GM21737 (cell line): ENCODE results near the gene CLEC6A.
"Not testable (repeated sequence)": the region's sequence is repeated elsewhere in the genome, so short reads cannot be mapped to it uniquely, and the experiment has no call there.

Source experiments
- ATAC-seq: cut with Tn5 transposase; IDR thresholded peaks from one replicate; pipeline ENCODE4 v1.9.1; 2021; ENCODE audit warnings: mild to moderate bottlenecking, moderate library complexity; ENCODE audit not compliant: unreplicated experiment

CLEC6A gene

GRCh38 chr12:8455727-8456360 lies at the start of gene CLEC6A:
TSS of gene CLEC6A (plus strand) at chr12:8455962. CDS start at chr12:8456112, 150 bp downstream.
- no peak for ATAC-seq

DNA sequence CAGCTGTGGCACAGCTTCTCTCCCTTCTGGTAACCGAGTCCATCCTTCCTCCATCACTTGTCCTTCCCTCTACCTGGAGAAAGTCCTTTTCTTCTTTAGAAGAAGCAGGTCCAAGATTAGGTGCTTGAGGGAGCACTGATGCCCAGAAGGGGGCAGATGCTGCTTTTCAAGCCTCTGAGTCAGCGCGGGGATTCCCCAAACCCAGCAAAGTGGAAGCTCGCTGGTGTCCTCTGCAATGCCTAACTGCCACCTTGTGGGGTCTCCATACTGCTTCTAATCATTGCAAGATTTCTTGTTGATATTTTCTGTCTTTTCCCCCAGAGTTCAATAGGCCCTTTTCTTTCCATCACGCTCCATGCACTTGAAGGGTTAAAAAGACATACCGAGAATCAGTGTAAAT lies 36.2 kb upstream of the CLEC6A start:
- ATAC-seq = not testable (repeated sequence)

DNA sequence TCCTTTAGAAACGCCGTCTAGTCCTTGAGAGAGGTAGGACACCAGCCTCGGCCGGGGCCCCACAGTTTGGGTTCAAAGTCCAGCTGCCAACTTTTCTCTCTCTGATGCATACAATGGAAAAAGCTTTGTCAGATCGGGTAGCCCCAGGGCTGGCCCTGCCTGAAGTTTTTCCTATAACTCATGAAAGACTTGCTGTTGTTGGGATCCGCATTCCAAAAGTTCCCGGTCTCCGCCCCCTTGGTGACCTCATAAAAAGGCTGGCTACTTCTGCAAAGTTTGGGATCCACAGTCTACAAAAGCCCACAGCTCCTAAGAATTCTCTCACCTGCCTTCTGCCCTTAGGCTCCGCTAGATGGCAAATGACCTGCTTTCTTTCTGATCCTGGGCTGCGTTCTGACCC lies 35.3 kb upstream of the CLEC6A start:
- no peak for ATAC-seq

GRCh38 chr12:8444536-8445278 lies 11.1 kb upstream of the CLEC6A start:
- not testable (repeated sequence) for ATAC-seq

DNA sequence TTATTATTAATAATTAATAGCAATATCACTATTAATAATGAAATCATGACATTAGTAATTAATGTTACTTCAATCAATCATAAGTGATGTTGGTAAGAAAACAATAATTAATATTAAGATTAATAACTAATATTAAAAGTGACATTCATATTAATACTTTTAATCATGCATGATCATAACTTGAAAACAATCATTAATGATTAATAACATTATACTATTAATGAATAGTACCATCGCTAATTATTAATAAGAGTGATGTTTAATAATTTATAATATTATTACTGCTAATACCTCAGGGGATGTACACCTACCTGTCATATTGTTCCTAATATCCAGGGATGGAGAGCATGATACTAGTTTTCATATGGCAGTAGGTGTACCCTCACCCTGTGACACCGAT lies 10.0 kb upstream of the CLEC6A start:
- no peak for ATAC-seq

DNA sequence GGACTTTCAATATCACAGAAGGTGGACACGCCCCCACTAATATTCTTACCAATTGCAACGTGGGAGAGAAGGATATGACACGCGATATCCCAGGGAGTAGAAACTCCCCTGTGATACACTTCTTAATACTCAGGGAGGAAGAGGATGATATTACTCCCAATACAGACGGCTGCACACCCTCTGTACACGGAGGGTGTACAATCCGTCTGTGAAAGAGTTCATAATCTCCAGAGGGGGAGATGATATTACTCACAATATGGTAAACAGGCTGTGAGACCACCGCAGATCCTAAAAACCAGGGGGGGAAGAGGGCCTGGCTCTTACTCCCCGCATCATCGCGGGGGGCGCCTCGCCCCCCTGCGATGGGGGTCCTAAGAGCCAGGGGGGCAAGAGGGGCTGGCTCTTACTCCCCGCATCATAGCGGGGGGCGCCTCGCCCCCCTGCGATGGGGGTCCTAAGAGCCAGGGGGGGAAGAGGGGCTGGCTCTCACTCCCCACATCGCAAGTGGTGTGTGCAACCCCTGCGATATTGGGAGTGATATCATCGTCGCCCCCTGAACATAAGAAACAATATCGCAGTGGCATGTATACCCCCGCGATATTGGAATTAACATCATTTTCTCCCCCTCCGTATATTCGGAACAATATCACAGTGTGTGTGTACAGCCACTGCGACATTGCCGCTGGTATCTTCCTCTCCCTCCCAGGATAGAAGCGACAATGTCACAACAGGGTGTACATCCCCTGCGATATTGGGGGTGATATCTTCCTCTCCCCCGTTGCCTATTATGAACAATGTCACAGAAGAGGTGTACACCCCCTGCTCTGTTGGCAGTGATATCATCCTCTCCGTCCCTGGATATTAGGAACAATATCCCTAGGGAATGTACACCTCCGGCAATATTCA lies 8.9 kb upstream of the CLEC6A start:
- no peak for ATAC-seq

DNA sequence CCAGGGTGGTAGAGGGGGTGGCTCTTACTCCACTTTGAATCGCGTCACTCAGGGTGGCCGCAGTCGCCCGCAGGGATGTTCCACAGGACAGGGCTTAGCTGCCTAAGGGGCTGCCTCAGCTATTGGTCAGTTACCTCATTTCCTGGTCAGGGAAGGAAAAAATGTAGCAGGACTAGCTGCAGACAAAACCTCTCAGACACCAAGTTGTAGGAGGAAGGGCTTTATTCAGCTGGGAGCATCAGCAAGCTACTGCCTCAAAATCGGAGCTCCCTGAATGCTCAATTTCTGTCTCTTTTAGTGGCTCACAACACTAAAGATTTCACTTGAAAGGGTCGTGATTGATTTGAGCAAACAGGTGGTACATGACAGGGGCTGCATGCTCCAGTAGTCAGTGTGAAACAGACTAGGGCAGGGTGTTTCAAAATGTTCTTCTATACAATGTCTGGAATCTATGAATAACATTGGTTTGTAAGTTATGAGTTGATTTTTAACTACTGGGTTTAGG lies 6.4 kb upstream of the CLEC6A start:
- ATAC-seq = no peak

GRCh38 chr12:8452036-8452435 lies 3.7 kb upstream of the CLEC6A start:
- ATAC-seq = no peak

GRCh38 chr12:8453021-8453513 lies 2.7 kb upstream of the CLEC6A start:
- no peak for ATAC-seq

DNA sequence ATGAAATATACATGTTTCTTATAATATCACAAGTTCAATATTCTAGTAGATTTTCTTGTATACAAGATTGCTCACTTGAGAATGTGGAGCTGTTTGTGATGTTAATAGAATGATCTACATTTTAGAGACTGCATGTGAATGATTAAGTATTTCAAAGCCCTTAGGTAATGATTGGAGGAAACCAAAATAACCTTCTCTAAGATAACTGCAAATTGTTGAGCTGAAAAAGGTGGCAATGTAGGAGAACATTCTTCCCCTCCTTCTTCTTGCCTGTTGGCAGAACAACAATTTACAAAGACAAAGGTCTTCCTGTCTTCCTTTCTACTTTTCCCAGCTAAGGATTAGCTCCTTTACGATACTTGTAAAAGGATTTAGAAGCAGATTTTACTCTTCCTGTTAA lies 2.0 kb upstream of the CLEC6A start:
- ATAC-seq = no peak

GRCh38 chr12:8455271-8455670 lies 491 bp upstream of the CLEC6A start:
- no peak for ATAC-seq

DNA sequence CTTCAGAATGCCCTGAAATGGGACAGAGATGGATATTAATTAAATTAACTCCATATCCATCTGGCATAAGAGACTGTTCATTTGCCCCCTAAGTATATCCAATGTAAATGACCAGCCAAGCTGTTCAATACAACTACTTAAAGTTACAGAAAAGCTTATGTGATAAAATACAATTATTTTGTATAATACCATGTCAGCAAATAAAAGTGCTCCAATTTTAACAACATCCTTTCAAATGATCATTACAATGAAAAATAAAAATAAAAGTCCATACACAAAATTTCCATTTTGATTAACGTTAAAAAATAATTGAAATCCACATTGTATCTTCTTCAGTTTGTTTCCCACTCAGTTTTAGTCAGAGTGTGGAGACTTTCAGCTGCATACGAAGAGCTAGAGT lies 5.7 kb downstream of the CLEC6A start:
- ATAC-seq = no peak

DNA sequence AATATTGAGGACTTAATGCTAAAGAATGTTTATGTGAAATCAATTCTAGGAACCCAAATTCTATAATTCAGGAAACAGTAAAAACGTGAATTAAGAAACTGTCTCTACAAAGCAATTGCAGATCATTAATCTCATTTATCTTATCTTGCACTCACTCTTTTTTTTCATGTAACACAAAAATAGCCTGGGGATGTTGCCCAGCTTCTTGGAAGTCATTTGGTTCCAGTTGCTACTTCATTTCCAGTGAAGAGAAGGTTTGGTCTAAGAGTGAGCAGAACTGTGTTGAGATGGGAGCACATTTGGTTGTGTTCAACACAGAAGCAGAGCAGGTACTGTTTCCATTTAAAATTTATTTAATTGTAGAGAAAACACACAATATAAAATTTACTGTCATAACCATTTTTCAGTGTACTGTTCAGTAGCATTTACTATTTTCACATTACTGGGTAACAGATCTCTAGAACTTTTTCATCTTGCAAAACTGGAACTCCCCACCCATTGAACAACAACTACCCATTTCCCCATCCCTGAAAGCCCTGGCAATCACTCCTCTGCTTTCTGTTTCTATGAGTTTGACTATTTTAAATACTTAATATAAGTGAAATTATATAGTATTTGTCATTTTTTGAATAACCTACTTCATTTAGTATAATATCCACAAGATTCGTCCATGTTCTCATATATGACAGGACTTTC lies 9.7 kb downstream of the CLEC6A start:
- no peak for ATAC-seq

DNA sequence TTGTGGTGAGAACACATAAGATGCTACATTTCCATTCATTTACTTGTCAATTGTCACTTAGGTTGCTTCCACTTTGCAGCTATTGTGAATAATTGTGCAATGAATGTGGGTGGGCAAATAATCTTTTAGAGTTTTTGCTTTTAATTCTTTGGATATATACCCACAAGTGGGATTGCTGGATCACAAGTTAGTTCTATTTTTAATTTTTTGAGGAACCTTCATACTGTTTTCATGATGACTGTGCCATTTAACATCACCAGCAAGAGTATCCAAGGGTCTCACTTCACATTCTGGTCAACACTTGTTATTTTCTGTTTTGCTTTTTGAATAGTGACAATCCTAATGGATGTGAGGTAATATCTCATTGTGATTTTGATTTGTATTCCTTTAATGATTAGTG lies 10.5 kb downstream of the CLEC6A start:
- ATAC-seq = no peak

GRCh38 chr12:8471090-8471489 lies 15.3 kb downstream of the CLEC6A start:
- no peak for ATAC-seq

GRCh38 chr12:8475508-8476203 lies 19.9 kb downstream of the CLEC6A start:
- no peak for ATAC-seq

GRCh38 chr12:8482571-8483061 lies 26.9 kb downstream of the CLEC6A start:
- ATAC-seq = no peak

DNA sequence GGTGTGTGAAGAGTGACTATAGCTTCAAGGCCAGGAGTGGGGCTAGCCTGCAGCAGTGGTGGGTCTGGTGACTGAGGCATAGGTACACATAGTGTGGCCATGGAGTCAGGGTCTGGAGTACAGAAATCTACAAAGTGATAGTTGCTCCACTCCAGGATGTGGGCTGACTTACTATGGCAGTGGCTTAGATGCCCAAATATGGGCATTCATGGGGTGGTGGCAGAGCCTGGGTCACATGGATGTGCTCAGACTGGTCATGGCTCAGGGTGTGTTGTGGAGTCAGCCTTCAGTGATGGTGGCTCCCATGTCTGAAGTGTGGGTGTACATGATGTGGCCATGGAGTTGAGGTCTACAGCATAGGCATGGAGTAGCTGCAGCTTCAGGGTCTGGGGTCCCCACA lies 27.3 kb downstream of the CLEC6A start:
- no peak for ATAC-seq

DNA sequence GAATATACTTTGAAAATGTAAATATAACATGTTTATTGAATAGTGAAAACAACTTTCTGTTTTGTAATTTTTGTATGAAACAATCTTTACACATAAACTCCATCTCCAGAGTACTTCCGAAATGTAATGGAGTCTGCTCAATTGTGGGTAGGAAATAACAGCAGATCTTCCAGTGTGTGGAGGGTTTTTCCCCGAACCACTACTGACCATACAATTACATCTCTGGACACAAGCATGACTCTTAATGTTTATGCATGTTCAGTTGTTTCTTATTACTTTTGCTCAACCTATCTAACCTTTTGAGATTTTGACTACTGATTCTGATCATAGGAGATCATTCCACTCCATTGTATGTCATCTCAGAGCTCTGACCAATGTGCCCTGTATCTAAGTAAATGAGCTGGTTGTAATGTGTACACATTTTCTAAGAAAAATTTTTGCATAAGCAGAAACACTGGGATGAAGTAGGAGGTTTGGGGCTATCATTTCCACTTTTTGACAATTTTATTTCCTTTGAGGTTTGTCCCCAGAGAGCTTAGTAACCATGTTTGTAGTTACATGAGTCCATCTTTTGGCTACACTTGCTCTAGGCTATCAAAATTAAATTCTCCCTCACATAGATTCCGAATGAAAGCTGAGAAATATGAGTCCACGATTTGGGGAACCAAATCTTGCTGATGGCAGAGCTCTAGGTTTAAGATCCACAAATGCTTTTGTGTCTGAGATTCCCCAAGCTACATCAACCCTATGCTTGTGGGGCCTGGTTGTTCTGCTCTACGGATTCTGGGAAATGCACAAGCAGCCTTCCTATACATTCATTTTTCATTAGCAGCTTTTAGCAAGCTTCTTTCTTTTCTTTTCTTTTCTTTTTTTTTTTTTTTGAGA lies 36.1 kb downstream of the CLEC6A start:
- ATAC-seq = no peak
